SK-N-SH treated with all-trans-retinoic acid at 6 μM for 48 hours (cell line): ENCODE measurements around the gene ENHO.

Experiments
- ATAC-seq: fragments of 200-7000 bp; cut with Tn5 transposase; 3 replicates; pipeline ENCODE4 v1.9.1; 2020; ENCODE audit warnings: mild to moderate bottlenecking, moderate library complexity
- ARNTL ChIP-seq: fragments of 450-650 bp; formaldehyde crosslinking; IDR thresholded peaks from 2 replicates; pipeline ENCODE4 v1.5.0; 2020; ENCODE audit warnings: low read depth, mild to moderate bottlenecking, moderate library complexity, borderline replicate concordance
- BACH2 ChIP-seq: fragments of 250-450 bp; sonication (Bioruptor Pico); IDR thresholded peaks from 2 replicates; pipeline ENCODE4 v1.9.0; 2021; ENCODE audit warnings: mild to moderate bottlenecking, borderline replicate concordance
- CREB5 ChIP-seq: fragments of 250-450 bp; sonication (Bioruptor Pico); IDR thresholded peaks from 2 replicates; pipeline ENCODE4 v1.5.1; 2020; ENCODE audit warnings: low read depth, mild to moderate bottlenecking, moderate library complexity
- CSDC2 ChIP-seq: fragments of 250-450 bp; sonication (Bioruptor Pico); IDR thresholded peaks from 2 replicates; pipeline ENCODE4 v1.5.0; 2020; ENCODE audit warnings: mild to moderate bottlenecking, moderate library complexity
- CSRNP3 ChIP-seq: fragments of 250-450 bp; sonication (Bioruptor Pico); IDR thresholded peaks from 2 replicates; pipeline ENCODE4 v1.5.1; 2021; ENCODE audit warnings: mild to moderate bottlenecking, moderate library complexity
- ESRRG ChIP-seq: fragments of 250-450 bp; sonication (Bioruptor Pico); IDR thresholded peaks from 2 replicates; pipeline ENCODE4 v1.6.1; 2021; ENCODE audit warnings: mild to moderate bottlenecking
- GLIS3 ChIP-seq: fragments of 250-450 bp; sonication (Bioruptor Pico); IDR thresholded peaks from 2 replicates; pipeline ENCODE4 v1.5.0; 2020; ENCODE audit warnings: mild to moderate bottlenecking, moderate library complexity
- ISL1 ChIP-seq: fragments of 250-450 bp; sonication (Bioruptor Pico); IDR thresholded peaks from 2 replicates; pipeline ENCODE4 v2.1.2; 2022; ENCODE audit warnings: mild to moderate bottlenecking, moderate library complexity
- OSR1 ChIP-seq: fragments of 250-450 bp; sonication (Bioruptor Pico); IDR thresholded peaks from 2 replicates; pipeline ENCODE4 v1.8.0; 2022; ENCODE audit warnings: moderate library complexity, mild to moderate bottlenecking, inconsistent platforms
- PATZ1 ChIP-seq: fragments of 250-450 bp; sonication (Bioruptor Pico); IDR thresholded peaks from 2 replicates; pipeline ENCODE4 v1.8.0; 2020; ENCODE audit warnings: mild to moderate bottlenecking, moderate library complexity, borderline replicate concordance
- POU6F1 ChIP-seq: fragments of 250-450 bp; sonication (Bioruptor Pico); IDR thresholded peaks from 2 replicates; pipeline ENCODE4 v1.8.0; 2021; ENCODE audit warnings: low read depth, mild to moderate bottlenecking, moderate library complexity, borderline replicate concordance
- PPARA ChIP-seq: fragments of 250-450 bp; sonication (Bioruptor Pico); IDR thresholded peaks from 2 replicates; pipeline ENCODE4 v1.5.0; 2020; ENCODE audit warnings: mild to moderate bottlenecking, borderline replicate concordance
- RARB ChIP-seq: fragments of 250-450 bp; sonication (Bioruptor Pico); IDR thresholded peaks from 2 replicates; pipeline ENCODE4 v1.8.0; 2021; ENCODE audit warnings: mild to moderate bottlenecking, moderate library complexity
- SNAI2 ChIP-seq: fragments of 250-450 bp; sonication (Bioruptor Pico); IDR thresholded peaks from 2 replicates; pipeline ENCODE4 v1.5.0; 2020; ENCODE audit warnings: mild to moderate bottlenecking, moderate library complexity
- TCF4 ChIP-seq: fragments of 250-450 bp; sonication (Bioruptor Pico); IDR thresholded peaks from 2 replicates; pipeline ENCODE4 v1.8.0; 2021; ENCODE audit warnings: mild to moderate bottlenecking, moderate library complexity, borderline replicate concordance
- TOX ChIP-seq: fragments of 250-450 bp; sonication (Bioruptor Pico); IDR thresholded peaks from 2 replicates; pipeline ENCODE4 v1.8.0; 2021; ENCODE audit warnings: mild to moderate bottlenecking, moderate library complexity, borderline replicate concordance
- ZC3H10 ChIP-seq: fragments of 250-450 bp; sonication (Bioruptor Pico); IDR thresholded peaks from 2 replicates; pipeline ENCODE4 v1.5.1; 2021; ENCODE audit warnings: mild to moderate bottlenecking, moderate library complexity
- ZFP3 ChIP-seq: fragments of 250-450 bp; sonication (Bioruptor Pico); IDR thresholded peaks from 2 replicates; pipeline ENCODE4 v1.5.0; 2020; ENCODE audit warnings: mild to moderate bottlenecking, moderate library complexity
- ZFP30 ChIP-seq: fragments of 450-650 bp; formaldehyde crosslinking; IDR thresholded peaks from 2 replicates; pipeline ENCODE4 v1.5.0; 2022; ENCODE audit warnings: mild to moderate bottlenecking, moderate library complexity
- ZNF565 ChIP-seq: fragments of 450-650 bp; formaldehyde crosslinking; conservative IDR thresholded peaks from 2 replicates; pipeline ENCODE4 v1.5.0; 2020; ENCODE audit warnings: low read depth, mild to moderate bottlenecking, moderate library complexity
- ZNF70 ChIP-seq: fragments of 450-650 bp; formaldehyde crosslinking; IDR thresholded peaks from 2 replicates; pipeline ENCODE4 v1.5.0; 2020; ENCODE audit warnings: mild to moderate bottlenecking, moderate library complexity
- ZNF8 ChIP-seq: fragments of 450-650 bp; formaldehyde crosslinking; IDR thresholded peaks from 2 replicates; pipeline ENCODE4 v1.5.0; 2020; ENCODE audit warnings: mild to moderate bottlenecking, moderate library complexity

The ENHO gene

GRCh38 chr9:34508463-34508862, 14.3 kb downstream of the ENHO start:
- no peak for TF ChIP-seq POU6F1 (CRISPR knock-in tag)
- TF ChIP-seq TCF4 (CRISPR knock-in tag) = no peak
- TF ChIP-seq CREB5 = no peak
- no peak for TF ChIP-seq ZC3H10 (CRISPR knock-in tag)
- no peak for TF ChIP-seq RARB (CRISPR knock-in tag)
- no peak for TF ChIP-seq OSR1 (CRISPR knock-in tag)
- no peak for TF ChIP-seq TOX (CRISPR knock-in tag)
- TF ChIP-seq ZFP30 = no peak
- TF ChIP-seq BACH2 (CRISPR knock-in tag) = no peak
- TF ChIP-seq CSRNP3 (CRISPR knock-in tag) = no peak
- TF ChIP-seq, all 23 proteins: peak for 0
- no peak for ATAC-seq

- TF ChIP-seq ZC3H10 (CRISPR knock-in tag) (no peak), ISL1 (no peak), POU6F1 (CRISPR knock-in tag) (no peak), PATZ1 (CRISPR knock-in tag) (no peak), BACH2 (CRISPR knock-in tag) (no peak), ZNF70 (no peak), GLIS3 (CRISPR knock-in tag) (no peak), ZFP30 (no peak), ZFP3 (CRISPR knock-in tag) (no peak), CSRNP3 (CRISPR knock-in tag) (no peak), OSR1 (CRISPR knock-in tag) (no peak), ESRRG (CRISPR knock-in tag) (no peak), ZNF565 (CRISPR knock-in tag) (no peak), SNAI2 (CRISPR knock-in tag) (no peak), CREB5 (no peak), TCF4 (CRISPR knock-in tag) (no peak), TOX (CRISPR knock-in tag) (no peak), PPARA (CRISPR knock-in tag) (no peak)
- ATAC-seq = no peak
Observed at GRCh38 chr9:34507966-34508365, 14.8 kb downstream of the ENHO start.

GRCh38 chr9:34507556-34507955, 15.2 kb downstream of the ENHO start:
- no peak for ATAC-seq
- TF ChIP-seq PPARA (CRISPR knock-in tag) = no peak
- TF ChIP-seq SNAI2 (CRISPR knock-in tag) = no peak
- no peak for TF ChIP-seq ZFP30
- no peak for TF ChIP-seq CREB5
- no peak for TF ChIP-seq ISL1
- TF ChIP-seq ZNF8 (CRISPR knock-in tag) = no peak
- TF ChIP-seq CSDC2 (CRISPR knock-in tag) = no peak
- TF ChIP-seq RARB (CRISPR knock-in tag) = no peak
- TF ChIP-seq ESRRG (CRISPR knock-in tag) = no peak
- no peak for TF ChIP-seq BACH2 (CRISPR knock-in tag)
- no peak for TF ChIP-seq ZNF565 (CRISPR knock-in tag)
- TF ChIP-seq ARNTL = no peak
- TF ChIP-seq TCF4 (CRISPR knock-in tag) = no peak
- TF ChIP-seq ZC3H10 (CRISPR knock-in tag) = no peak
- TF ChIP-seq PATZ1 (CRISPR knock-in tag) = no peak
- TF ChIP-seq ZFP3 (CRISPR knock-in tag) = no peak
- no peak for TF ChIP-seq ZNF70
